Measurements from ENCODE around the gene RPS19. TPM values are rescaled to one million over a fixed set of nuclear protein-coding genes. Genes with fewer than 3 reads are reported as not detected.

Gene RPS19
- total and polyA plus RNA-seq, 2 experiments from 2014 or later, result 840 to 1,425 TPM

GRCh38 chr19:41904118-41904870, 44.2 kb downstream of the RPS19 start:
- no peaks in the 10 kb centered on the region for H3K9me2 ChIP-seq (replicated peaks; ENCODE audit: insufficient read depth)
- peak; percentile 88 for DNase-seq (ENCODE audit: low spot score)
- no peak overlapping the region for H3K4me3 ChIP-seq
- no peaks in the 10 kb centered on the region for H3K27me3 ChIP-seq
- TF ChIP-seq EZH2 (IDR thresholded peaks at IDR 0.05; ENCODE audit: borderline replicate concordance) (no peak), EZH2phosphoT487 (IDR thresholded peaks at IDR 0.05; ENCODE audit: low read depth, severe bottlenecking, unreplicated experiment) (no peak), CTCF (IDR thresholded peaks at IDR 0.05; ENCODE audit: poor library complexity) (no peak)
- 70% methylated on average over 25 of the region's 30 CpGs for WGBS (ENCODE audit: low lambda C conversion rate, missing lambda C conversion rate)
- H3K27ac ChIP-seq, result peak overlapping the region; percentile 85
- no peaks in the 10 kb centered on the region for H3K79me2 ChIP-seq
- H2AFZ ChIP-seq, result no peak overlapping the region
- peaks cover 15% of the 10 kb centered on the region for H3K4me1 ChIP-seq (ENCODE audit: insufficient read depth)
- no peaks in the 10 kb centered on the region for H3K36me3 ChIP-seq (replicated peaks; ENCODE audit: insufficient read depth, low read depth)
- H3K4me2 ChIP-seq, result peak overlapping the region; percentile 69
- no peaks in the 10 kb centered on the region for H3K9me3 ChIP-seq (ENCODE audit: low read depth)
- no peaks in the 10 kb centered on the region for H4K20me1 ChIP-seq (ENCODE audit: insufficient read depth, poor library complexity, severe bottlenecking)

GRCh38 chr19:41905273-41906002, 45.4 kb downstream of the RPS19 start:
- TF ChIP-seq CTCF (IDR thresholded peaks at IDR 0.05; ENCODE audit: poor library complexity) (no peak), EZH2 (IDR thresholded peaks at IDR 0.05; ENCODE audit: borderline replicate concordance) (no peak), EZH2phosphoT487 (IDR thresholded peaks at IDR 0.05; ENCODE audit: low read depth, severe bottlenecking, unreplicated experiment) (no peak)
- no peak for DNase-seq (ENCODE audit: low spot score)
- Histone ChIP-seq H4K20me1 (ENCODE audit: insufficient read depth, poor library complexity, severe bottlenecking) (no peaks in the 10 kb centered on the region), H3K79me2 (no peaks in the 10 kb centered on the region), H3K4me1 (ENCODE audit: insufficient read depth) (peaks cover 15% of the 10 kb centered on the region), H3K36me3 (replicated peaks; ENCODE audit: insufficient read depth, low read depth) (no peaks in the 10 kb centered on the region), H3K4me2 (peak overlapping the region; percentile 50), H3K9me2 (replicated peaks; ENCODE audit: insufficient read depth) (no peaks in the 10 kb centered on the region), H3K9me3 (ENCODE audit: low read depth) (no peaks in the 10 kb centered on the region), H2AFZ (no peak overlapping the region), H3K27ac (no peak overlapping the region), H3K4me3 (no peak overlapping the region), H3K27me3 (peaks cover under 1% of the 10 kb centered on the region)
- WGBS (ENCODE audit: low lambda C conversion rate, missing lambda C conversion rate), result 89% methylated on average over 20 of the region's 24 CpGs

GRCh38 chr19:41906271-41906670, 46.2 kb downstream of the RPS19 start:
- no peaks in the 10 kb centered on the region for H3K36me3 ChIP-seq (replicated peaks; ENCODE audit: insufficient read depth, low read depth)
- peaks cover 9% of the 10 kb centered on the region for H3K27me3 ChIP-seq
- no peaks in the 10 kb centered on the region for H3K79me2 ChIP-seq
- no peak for DNase-seq (ENCODE audit: low spot score)
- H3K9me2 ChIP-seq (replicated peaks; ENCODE audit: insufficient read depth), result no peaks in the 10 kb centered on the region
- H3K4me1 ChIP-seq (ENCODE audit: insufficient read depth), result peaks cover 15% of the 10 kb centered on the region
- no peak for TF ChIP-seq EZH2 (IDR thresholded peaks at IDR 0.05; ENCODE audit: borderline replicate concordance)
- TF ChIP-seq EZH2phosphoT487 (IDR thresholded peaks at IDR 0.05; ENCODE audit: low read depth, severe bottlenecking, unreplicated experiment), result no peak
- no peak for TF ChIP-seq CTCF (IDR thresholded peaks at IDR 0.05; ENCODE audit: poor library complexity)
- no peak overlapping the region for H3K4me2 ChIP-seq
- no peaks in the 10 kb centered on the region for H3K9me3 ChIP-seq (ENCODE audit: low read depth)
- H3K4me3 ChIP-seq, result no peak overlapping the region
- H4K20me1 ChIP-seq (ENCODE audit: insufficient read depth, poor library complexity, severe bottlenecking), result no peaks in the 10 kb centered on the region
- H2AFZ ChIP-seq, result no peak overlapping the region
- no peak overlapping the region for H3K27ac ChIP-seq
- WGBS (ENCODE audit: low lambda C conversion rate, missing lambda C conversion rate), result 87% methylated on average over 6 of the region's 9 CpGs

Measured in hepatocyte (in vitro differentiated cells).